H1 (cell line): ENCODE measurements around the gene WNT5A. TPM values are rescaled to one million over a fixed set of nuclear protein-coding genes. Genes with fewer than 3 reads are reported as not detected.

Experiments
- SRF ChIP-seq: IDR thresholded peaks from 2 replicates; pipeline ENCODE4 v1.6.1; 2011; ENCODE audit warnings: mild to moderate bottlenecking, low read depth, low read length, moderate library complexity
- polyA plus RNA-seq, 7 experiments: library from polyadenylated mRNA; depleted of rRNA in 3 of 7; stranded (reverse) in 5 of 7; unstranded in 2 of 7; fragments of >200 nt in 5 of 7; fragments of 200-250 nt in 2 of 7; gene quantifications; 1 replicate in 5 of 7; 2 replicates in 1 of 7; 4 replicates in 1 of 7; pipeline versions ENCODE4 v1.2.1 to v1.2.3, GENCODE V29; 2011 to 2013; ENCODE audit warnings: missing spikeins in 2 of 7, mixed read lengths in 2 of 7
- total RNA-seq: library from RNA; stranded (reverse); fragmentation: NEBNext Ultra II Directional; extraction: Animal tissue kit (Norgen Biotek cat#: 25700); gene quantifications from 2 replicates; pipeline ENCODE4 v1.2.1, GENCODE V29; 2021

The WNT5A gene
- total and polyA plus RNA-seq, 2 of the 8 experiments (the other 6 are each of a cell fraction or from before 2014, with no cell fraction given), result 3.9 to 5.6 TPM

DNA sequence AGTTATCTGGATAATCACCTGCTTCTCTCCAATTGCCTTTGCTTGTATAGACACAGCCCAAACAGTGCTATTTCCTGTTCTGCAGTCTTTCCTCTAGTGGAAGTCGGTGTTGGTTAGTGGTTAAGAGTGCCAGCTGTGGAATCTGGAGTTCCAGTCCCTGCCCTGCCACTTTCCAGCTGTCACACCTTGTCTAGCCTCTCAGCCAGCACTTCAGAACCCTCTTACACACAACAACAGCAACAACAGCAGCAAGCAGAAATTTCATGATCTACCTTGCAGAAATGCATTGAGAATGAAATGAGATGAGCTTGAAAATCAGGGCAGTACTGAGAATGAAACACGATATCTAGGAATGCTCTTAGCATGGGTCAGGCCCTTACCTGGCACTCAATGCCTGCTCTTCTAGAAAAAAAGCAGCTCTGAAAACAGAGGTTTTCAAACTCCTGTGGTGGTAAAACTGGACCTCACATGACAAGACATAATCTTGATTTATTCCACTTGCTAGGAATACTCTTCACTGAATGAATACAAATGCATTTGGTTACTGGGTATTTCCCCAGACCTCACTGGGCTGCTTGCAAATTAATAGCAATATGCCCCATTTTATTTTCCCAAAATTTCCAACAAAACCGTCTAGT lies 3.3 kb upstream of the WNT5A start (continued):
- no peak for TF ChIP-seq SRF
